ENCODE data around the gene TRHDE. TPM values are rescaled to one million over a fixed set of nuclear protein-coding genes. Genes with fewer than 3 reads are reported as not detected.

TRHDE gene
- total and polyA plus RNA-seq, 9 of the 15 experiments (the other 6 are each of a cell fraction or from before 2014, with no cell fraction given), result 0.03 to 0.29 (median 0.09) TPM

- Histone ChIP-seq H3K4me1 (replicated peaks in 1 of 2; ENCODE audit: control insufficient read depth in 2 of 2, insufficient read depth in 2 of 2, low read length in 2 of 2) (no peaks in the 10 kb centered on the region), H3K4me3 (no peak overlapping the region), H3K9me3 (replicated peaks; ENCODE audit: control insufficient read depth, insufficient read depth, low read depth, low read length) (no peaks in the 10 kb centered on the region), H3K9me1 (ENCODE audit: control insufficient read depth, insufficient read depth, low read length) (no peaks in the 10 kb centered on the region), H4K20me1 (replicated peaks; ENCODE audit: control insufficient read depth, insufficient read depth, low read length) (no peaks in the 10 kb centered on the region), H3K79me2 (ENCODE audit: control insufficient read depth, insufficient read depth, low read length) (no peaks in the 10 kb centered on the region), H2AFZ (ENCODE audit: low read depth, low read length) (no peak overlapping the region), H3K9ac (ENCODE audit: insufficient read depth in 1 of 2, low read depth in 2 of 2, low read length in 2 of 2) (no peak overlapping the region), H3K4me2 (ENCODE audit: insufficient read depth, low read length) (no peak overlapping the region), H3K27me3 (ENCODE audit: control insufficient read depth in 2 of 2, insufficient read depth in 2 of 2, low read length in 2 of 2) (no peaks in the 10 kb centered on the region), H3K27ac (ENCODE audit: extremely low read depth, low read depth, low read length) (no peak overlapping the region), H3K36me3 (ENCODE audit: control insufficient read depth, insufficient read depth, low read length) (no peaks in the 10 kb centered on the region)
- DNase-seq (ENCODE audit: extremely low read depth in 1 of 4, low spot score in 3 of 4) (no peak), ATAC-seq (no peak), FAIRE-seq (no peak)
- CTCF ChIA-PET (ENCODE audit: low intra/inter-chr PET ratio), result no interaction called here
- POLR2A ChIA-PET, result no interaction called here
- 1% methylated on average over 5 of the region's 5 CpGs for WGBS (ENCODE audit: insufficient coverage, low coverage, missing lambda C conversion rate)
- in situ Hi-C loops (cut with MboI) (no loop called here), intact Hi-C loops (cut with micrococcal nuclease) (no loop called here)
- BruUV-seq (replicated peaks), result no TSS peak
- TF ChIP-seq ZNF212 (CRISPR knock-in tag; IDR thresholded peaks at IDR 0.05) (no peak), BRF2 (IDR thresholded peaks at IDR 0.05; ENCODE audit: borderline replicate concordance, insufficient read depth, insufficient read length) (no peak), HMBOX1 (IDR thresholded peaks at IDR 0.05) (no peak), E2F6 (IDR thresholded peaks at IDR 0.05; ENCODE audit: borderline replicate concordance in 1 of 2, extremely low read depth in 1 of 2, insufficient read depth in 1 of 2, insufficient read length in 1 of 2, low read depth in 1 of 2, low read length in 1 of 2, poor library complexity in 1 of 2, severe bottlenecking in 1 of 2) (no peak), KDM5B (IDR thresholded peaks at IDR 0.05; ENCODE audit: insufficient replicate concordance, low read depth, low read length) (no peak), MCM5 (IDR thresholded peaks at IDR 0.05; ENCODE audit: low read depth) (no peak), HLTF (IDR thresholded peaks at IDR 0.05) (no peak), TARDBP (IDR thresholded peaks at IDR 0.05) (no peak), PML (IDR thresholded peaks at IDR 0.05; ENCODE audit: low read length) (no peak), ZNF3 (CRISPR knock-in tag; IDR thresholded peaks at IDR 0.05) (no peak), JUN (IDR thresholded peaks at IDR 0.05; ENCODE audit: borderline replicate concordance, low read depth, low read length) (no peak), JUN (CRISPR knock-in tag; IDR thresholded peaks at IDR 0.05; ENCODE audit: borderline replicate concordance) (no peak)
These were observed 19.0 kb downstream of the TRHDE start for GRCh38 chr12:72291175-72291574.
